Common myeloid progenitor, CD34-positive (primary cell): Measurements from ENCODE around the gene CNTN5.

Source experiments
- CTCF ChIA-PET: fragments of 350-600 bp; sonication (Branson Sonifier 250); formaldehyde crosslinking; loops from one replicate; lab custom pipeline; 2021; ENCODE audit warnings: antibody characterized with exemption; lab: Charles Lee
- POLR2A ChIA-PET: fragments of 350-600 bp; sonication (Branson Sonifier 250); formaldehyde crosslinking; loops from one replicate; lab custom pipeline; 2021; ENCODE audit warnings: antibody characterized with exemption; lab: Charles Lee
- DNase-seq, 3 donors: peaks; one replicate each; pipeline versions ENCODE4 v3.0.0 to v3.0.0-alpha.2; 2013
- H3K27ac ChIP-seq, 2 experiments: 1 replicate in 1 of 2; 2 replicates in 1 of 2; pipeline ENCODE4 v1.7.0; 2013; ENCODE audit warnings: inconsistent platforms in 2 of 2, low read length in 2 of 2, mild to moderate bottlenecking in 2 of 2, low read depth in 1 of 2, moderate library complexity in 1 of 2; ENCODE audit not compliant: severe bottlenecking in 2 of 2, insufficient read depth in 1 of 2, poor library complexity in 1 of 2
- H3K27me3 ChIP-seq, 5 experiments: replicated peaks in 2 of 5; 1 replicate in 3 of 5; 2 replicates in 2 of 5; pipeline versions ENCODE4 v1.6.1 to v1.7.0; 2013; ENCODE audit warnings: low read length in 4 of 5, mild to moderate bottlenecking in 2 of 5, moderate library complexity in 2 of 5, inconsistent platforms in 1 of 5; ENCODE audit not compliant: insufficient read depth in 5 of 5, control insufficient read depth in 4 of 5
- H3K36me3 ChIP-seq, 4 experiments: 1 replicate in 2 of 4; 2 replicates in 2 of 4; pipeline versions ENCODE4 v1.6.1 to v1.7.0; 2013; ENCODE audit warnings: low read length in 3 of 4, control low read depth in 1 of 4, mild to moderate bottlenecking in 1 of 4; ENCODE audit not compliant: control insufficient read depth in 4 of 4, insufficient read depth in 4 of 4
- H3K4me1 ChIP-seq, 4 experiments: 1 replicate in 3 of 4; 2 replicates in 1 of 4; pipeline versions ENCODE4 v1.6.1 to v1.7.1; 2013; ENCODE audit warnings: low read length in 3 of 4, mild to moderate bottlenecking in 3 of 4, control low read depth in 1 of 4, inconsistent platforms in 1 of 4, moderate library complexity in 1 of 4; ENCODE audit not compliant: control insufficient read depth in 4 of 4, insufficient read depth in 4 of 4; ENCODE audit errors: control extremely low read depth in 1 of 4
- H3K4me3 ChIP-seq, 7 experiments: 1 replicate in 4 of 7; 2 replicates in 3 of 7; pipeline versions ENCODE4 v1.5.1 to v1.7.0; 2013; ENCODE audit warnings: mild to moderate bottlenecking in 7 of 7, low read length in 6 of 7, moderate library complexity in 6 of 7, inconsistent platforms in 2 of 7, low read depth in 2 of 7, control low read depth in 1 of 7; ENCODE audit not compliant: insufficient read depth in 4 of 7, control insufficient read depth in 1 of 7; ENCODE audit errors: extremely low read depth in 1 of 7
- H3K9me3 ChIP-seq, 5 experiments: 1 replicate in 4 of 5; 2 replicates in 1 of 5; pipeline versions ENCODE4 v1.6.1 to v1.7.1; 2013; ENCODE audit warnings: low read length in 4 of 5, mild to moderate bottlenecking in 2 of 5, inconsistent platforms in 1 of 5, low read depth in 1 of 5, moderate library complexity in 1 of 5; ENCODE audit not compliant: control insufficient read depth in 4 of 5, insufficient read depth in 2 of 5; ENCODE audit errors: control extremely low read depth in 1 of 5
- WGBS: methylation state at CpG from one replicate; pipeline ENCODE4 v1.1.5; 2013; ENCODE audit not compliant: insufficient coverage; 5-methylcytosine and 5-hydroxymethylcytosine counted together

Gene CNTN5

DNA sequence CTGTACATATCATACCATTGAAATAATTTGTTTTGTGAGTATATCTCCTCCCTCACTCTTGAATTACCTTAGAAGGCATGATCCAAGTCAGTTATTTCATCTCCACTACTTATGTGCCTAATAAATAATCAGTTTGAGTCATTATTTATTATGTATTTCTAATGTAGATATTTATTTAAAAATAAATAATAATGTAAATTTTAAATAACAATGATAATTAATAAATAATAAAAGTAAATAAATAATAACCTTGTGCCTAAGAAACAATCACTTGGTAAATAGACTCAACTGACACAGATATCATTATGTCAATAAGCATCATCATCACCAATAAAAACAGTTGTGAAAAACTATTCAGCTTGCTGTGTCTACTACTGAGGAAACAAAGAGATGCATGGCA, 213.8 kb downstream of the CNTN5 start:
- Histone ChIP-seq H3K36me3 (no peaks in the 10 kb centered on the region), H3K27ac (no peak overlapping the region), H3K9me3 (no peaks in the 10 kb centered on the region), H3K27me3 (no peaks in the 10 kb centered on the region), H3K4me1 (no peaks in the 10 kb centered on the region), H3K4me3 (no peak overlapping the region)
- POLR2A ChIA-PET, result interaction anchor here (0.7 kb wide), 1 partner anchor 1148 kb away, joined by 3 read pairs; no protein-coding TSS in a partner anchor
- DNase-seq, result no peak
- CTCF ChIA-PET, result no interaction called here

DNA sequence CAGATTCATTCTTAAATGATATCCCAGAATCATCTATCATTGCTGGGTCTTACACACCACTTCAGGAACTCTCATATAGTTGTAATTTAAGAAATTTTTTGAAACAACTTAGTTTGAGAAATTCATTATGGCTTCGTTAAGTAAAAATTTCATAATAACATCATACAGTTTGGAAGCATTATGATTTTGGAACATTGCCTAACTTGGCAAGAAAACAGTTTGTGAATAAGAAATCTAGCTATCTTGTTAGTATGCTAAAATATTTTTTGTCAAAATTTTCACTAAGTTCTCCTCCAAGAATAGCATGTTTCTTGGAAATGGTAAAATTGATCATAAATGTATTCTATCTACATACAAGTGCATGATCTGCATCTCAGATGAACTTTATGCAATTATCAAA, 217.7 kb downstream of the CNTN5 start:
- no CpG with 5 or more reads among the region's 1 CpG for WGBS
- DNase-seq, result no peak
- Histone ChIP-seq H3K4me3 (no peak overlapping the region), H3K4me1 (no peaks in the 10 kb centered on the region), H3K9me3 (no peaks in the 10 kb centered on the region), H3K27ac (no peak overlapping the region), H3K27me3 (no peaks in the 10 kb centered on the region), H3K36me3 (no peaks in the 10 kb centered on the region)
- ChIA-PET POLR2A (no interaction called here), CTCF (no interaction called here)

DNA sequence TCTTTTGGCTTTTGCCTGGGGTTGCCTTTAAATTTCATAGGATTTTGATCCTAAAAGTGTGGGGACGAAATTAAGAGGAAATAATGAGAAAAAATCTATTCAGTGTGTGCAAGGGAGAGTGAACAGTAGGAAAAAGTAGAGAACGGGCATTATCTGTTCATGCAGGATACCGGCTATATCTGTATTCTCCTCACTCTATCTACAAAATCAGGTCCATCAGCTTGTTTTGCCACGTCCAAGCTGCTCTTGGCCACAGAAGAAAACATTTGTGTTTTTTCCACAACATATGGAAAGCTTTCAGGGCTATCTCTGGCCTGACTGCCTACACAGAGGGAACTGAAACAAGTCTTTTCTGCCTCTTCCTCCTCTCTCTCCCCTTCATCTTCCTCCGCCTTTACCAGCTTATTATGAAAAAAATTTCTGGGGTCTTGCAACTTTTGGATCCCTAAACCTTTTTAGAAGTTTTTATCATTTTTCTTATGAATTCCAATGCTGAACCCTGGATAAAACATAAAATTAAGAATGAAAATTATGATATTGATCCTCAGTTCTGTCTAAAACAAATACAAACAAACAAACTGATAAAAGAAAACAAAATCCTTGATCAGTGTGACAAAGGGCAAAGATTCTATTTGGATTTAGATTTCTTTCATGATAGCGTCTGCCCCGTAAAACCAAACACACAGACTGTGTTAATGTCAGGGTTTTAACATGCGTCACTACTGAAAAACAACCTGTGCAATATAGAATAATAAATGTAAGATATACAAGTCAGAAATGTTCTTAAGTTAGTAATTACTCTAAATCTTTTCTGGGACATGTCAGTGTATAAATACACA, 219.7 kb downstream of the CNTN5 start:
- Histone ChIP-seq H3K27ac (no peak overlapping the region), H3K4me3 (no peak overlapping the region), H3K9me3 (no peaks in the 10 kb centered on the region), H3K27me3 (no peaks in the 10 kb centered on the region), H3K4me1 (no peaks in the 10 kb centered on the region), H3K36me3 (no peaks in the 10 kb centered on the region)
- DNase-seq, result no peak
- POLR2A ChIA-PET, result no interaction called here
- WGBS, result 88% methylated on average over 3 of the region's 8 CpGs
- CTCF ChIA-PET, result no interaction called here

DNA sequence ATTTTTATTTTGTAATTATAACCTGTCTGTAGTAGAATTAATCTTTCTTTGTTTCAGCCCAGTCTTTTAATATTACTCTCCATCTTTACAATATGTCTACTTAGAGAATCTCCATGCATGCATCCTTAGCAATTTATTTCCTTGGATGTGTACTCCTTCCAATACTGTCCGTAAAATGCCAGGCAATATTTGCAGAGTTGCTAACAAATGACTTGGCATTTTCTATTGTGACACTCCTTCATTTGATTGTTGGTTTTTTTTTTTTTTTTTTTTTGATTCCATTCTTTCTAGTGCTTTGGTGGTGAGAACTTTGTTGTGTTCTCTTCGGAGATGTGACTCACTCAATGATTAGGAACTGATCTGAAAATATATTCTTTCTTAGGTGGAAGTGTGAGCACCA, 220.3 kb downstream of the CNTN5 start:
- DNase-seq, result no peak
- no peaks in the 10 kb centered on the region for H3K27me3 ChIP-seq
- no CpG with 5 or more reads among the region's 2 CpGs for WGBS
- H3K4me1 ChIP-seq, result no peaks in the 10 kb centered on the region
- ChIA-PET CTCF (no interaction called here), POLR2A (no interaction called here)
- H3K9me3 ChIP-seq, result no peaks in the 10 kb centered on the region
- no peak overlapping the region for H3K27ac ChIP-seq
- no peaks in the 10 kb centered on the region for H3K36me3 ChIP-seq
- no peak overlapping the region for H3K4me3 ChIP-seq

DNA sequence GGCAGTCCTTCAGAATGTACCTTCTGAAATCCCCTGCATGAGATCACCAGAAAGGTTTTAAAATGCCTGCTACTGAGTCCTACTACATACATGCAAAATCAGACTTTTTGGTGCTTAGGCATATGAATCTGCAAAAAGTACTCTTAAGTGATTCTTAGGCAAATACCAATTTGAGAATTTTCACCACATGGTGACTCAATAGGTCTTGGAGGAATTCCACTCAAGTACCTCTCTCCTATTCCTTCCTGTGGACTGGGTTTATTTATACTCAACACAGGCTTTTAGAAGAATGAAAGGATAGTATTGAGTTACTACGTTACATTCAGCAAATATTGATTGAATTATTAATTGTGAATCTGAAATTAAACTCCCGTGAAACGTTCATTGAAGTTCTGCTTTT, 223.9 kb downstream of the CNTN5 start:
- H3K27ac ChIP-seq, result no peak overlapping the region
- ChIA-PET POLR2A (no interaction called here), CTCF (no interaction called here)
- no CpG with 5 or more reads among the region's 3 CpGs for WGBS
- H3K9me3 ChIP-seq, result no peaks in the 10 kb centered on the region
- no peaks in the 10 kb centered on the region for H3K27me3 ChIP-seq
- H3K36me3 ChIP-seq, result no peaks in the 10 kb centered on the region
- no peak overlapping the region for H3K4me3 ChIP-seq
- H3K4me1 ChIP-seq, result no peaks in the 10 kb centered on the region
- DNase-seq, result no peak

DNA sequence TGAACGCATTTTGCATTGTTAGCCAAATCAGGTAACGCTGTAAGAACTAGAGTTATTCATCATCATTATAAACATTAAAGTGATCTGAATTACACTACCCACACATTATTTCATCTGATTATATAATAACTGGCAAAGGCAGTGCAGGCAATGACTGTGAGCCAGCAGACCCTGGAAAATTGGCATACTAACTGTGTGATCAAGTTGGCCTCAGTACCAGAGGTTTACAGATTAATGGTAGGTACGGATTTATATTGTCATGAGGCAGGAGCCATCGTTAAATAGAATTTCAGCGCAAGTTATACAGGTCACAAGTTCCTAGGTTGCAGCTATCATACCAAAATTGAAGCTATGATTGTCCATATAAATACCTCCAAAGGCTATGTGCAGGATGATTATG, 225.4 kb downstream of the CNTN5 start:
- ChIA-PET POLR2A (no interaction called here), CTCF (no interaction called here)
- no peak for DNase-seq
- H3K27ac ChIP-seq, result no peak overlapping the region
- H3K4me3 ChIP-seq, result no peak overlapping the region
- H3K4me1 ChIP-seq, result no peaks in the 10 kb centered on the region
- no peaks in the 10 kb centered on the region for H3K36me3 ChIP-seq
- no peaks in the 10 kb centered on the region for H3K9me3 ChIP-seq
- 83% methylated on average over 1 of the region's 5 CpGs for WGBS
- H3K27me3 ChIP-seq, result no peaks in the 10 kb centered on the region

DNA sequence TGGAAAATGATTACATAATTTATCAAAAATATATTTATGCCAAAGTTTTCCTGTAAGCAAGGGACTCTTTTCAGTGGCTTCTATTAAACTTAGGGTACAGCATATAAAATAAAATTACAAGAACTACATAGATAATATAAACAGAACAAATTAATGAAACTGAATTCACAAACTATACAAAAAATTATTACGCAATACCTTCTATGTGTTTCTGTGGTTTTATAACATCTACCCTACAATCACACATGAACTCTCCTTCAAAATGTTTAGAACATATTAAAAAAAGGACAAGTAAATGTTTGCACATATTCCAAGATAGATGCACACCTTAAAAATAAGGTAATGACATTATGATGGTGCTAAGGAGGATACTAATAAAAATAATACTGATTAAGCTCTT, 235.9 kb downstream of the CNTN5 start:
- no peak for DNase-seq
- Histone ChIP-seq H3K27me3 (no peaks in the 10 kb centered on the region), H3K36me3 (no peaks in the 10 kb centered on the region), H3K27ac (no peak overlapping the region), H3K4me3 (no peak overlapping the region), H3K9me3 (no peaks in the 10 kb centered on the region), H3K4me1 (no peaks in the 10 kb centered on the region)
- WGBS, result no CpG with 5 or more reads among the region's 1 CpG
- ChIA-PET CTCF (no interaction called here), POLR2A (no interaction called here)
